SU-DHL-6 (cell line): ENCODE data around the gene PHLPP2.

Source experiments
- CTCF ChIP-seq: fragments of 200-600 bp; sonication (generic); IDR thresholded peaks from one replicate; pipeline ENCODE4 v1.5.1; 2017; ENCODE audit warnings: antibody characterized with exemption, mild to moderate bottlenecking, low read length, moderate library complexity; ENCODE audit not compliant: insufficient read depth, poor library complexity, severe bottlenecking
- EZH2phosphoT487 ChIP-seq: fragments of 200-600 bp; sonication (generic), shearing (Covaris generic); conservative IDR thresholded peaks from 2 replicates; pipeline ENCODE4 v1.6.1; 2018; ENCODE audit warnings: mild to moderate bottlenecking, antibody characterized with exemption, low read length, moderate library complexity, mixed read lengths

GRCh38 chr16:71711789-71712188 lies 12.7 kb downstream of the PHLPP2 start:
- TF ChIP-seq CTCF (no peak), EZH2phosphoT487 (no peak)
